ENCODE measurements around the gene GOLGA6L2.

GRCh38 chr15:23472678-23473077 is 25.6 kb upstream of the GOLGA6L2 start:
- TF ChIP-seq CTCF (IDR thresholded peaks at IDR 0.05) (no peak), POLR2A (IDR thresholded peaks at IDR 0.05) (no peak)
